ENCODE results near the gene AOX1. TPM values are rescaled to one million over a fixed set of nuclear protein-coding genes. Genes with fewer than 3 reads are reported as not detected.
A peak's percentile ranks its signal among the peaks of the same experiment; 100 is the strongest.

Gene AOX1
- total RNA-seq, 4 donors from 2014 or later: 22.1 to 41.8 (median 34.0) TPM

DNA sequence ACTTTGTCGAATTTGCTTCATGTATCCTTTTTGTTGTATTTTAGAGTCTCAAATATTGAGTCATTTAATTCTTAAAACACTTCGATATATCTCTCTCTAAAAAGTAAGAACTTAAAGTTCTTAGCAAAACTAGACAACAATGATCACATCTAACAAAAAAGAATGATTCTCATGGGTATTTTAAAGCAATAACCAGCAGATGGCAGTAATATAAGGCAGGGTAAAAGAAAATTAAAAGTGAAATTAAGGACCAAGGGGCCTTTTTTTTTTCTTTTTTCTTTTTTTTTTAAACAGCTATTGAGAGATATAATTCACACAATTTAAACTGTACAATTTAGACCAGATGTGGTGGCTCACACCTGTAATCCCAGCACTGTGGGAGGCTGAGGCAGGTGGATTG is 9.9 kb upstream of the AOX1 start:
- in situ Hi-C loops (cut with MboI; ENCODE audit: low sequenced_read_pairs in 4 of 4): loop anchor here in 1 of 4 donors (10.0 kb wide), 1 partner anchor 129 kb away; no protein-coding TSS in a partner anchor
- TF ChIP-seq, protein P1, sequence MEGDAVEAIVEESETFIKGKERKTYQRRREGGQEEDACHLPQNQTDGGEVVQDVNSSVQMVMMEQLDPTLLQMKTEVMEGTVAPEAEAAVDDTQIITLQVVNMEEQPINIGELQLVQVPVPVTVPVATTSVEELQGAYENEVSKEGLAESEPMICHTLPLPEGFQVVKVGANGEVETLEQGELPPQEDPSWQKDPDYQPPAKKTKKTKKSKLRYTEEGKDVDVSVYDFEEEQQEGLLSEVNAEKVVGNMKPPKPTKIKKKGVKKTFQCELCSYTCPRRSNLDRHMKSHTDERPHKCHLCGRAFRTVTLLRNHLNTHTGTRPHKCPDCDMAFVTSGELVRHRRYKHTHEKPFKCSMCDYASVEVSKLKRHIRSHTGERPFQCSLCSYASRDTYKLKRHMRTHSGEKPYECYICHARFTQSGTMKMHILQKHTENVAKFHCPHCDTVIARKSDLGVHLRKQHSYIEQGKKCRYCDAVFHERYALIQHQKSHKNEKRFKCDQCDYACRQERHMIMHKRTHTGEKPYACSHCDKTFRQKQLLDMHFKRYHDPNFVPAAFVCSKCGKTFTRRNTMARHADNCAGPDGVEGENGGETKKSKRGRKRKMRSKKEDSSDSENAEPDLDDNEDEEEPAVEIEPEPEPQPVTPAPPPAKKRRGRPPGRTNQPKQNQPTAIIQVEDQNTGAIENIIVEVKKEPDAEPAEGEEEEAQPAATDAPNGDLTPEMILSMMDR (IDR thresholded peaks at IDR 0.05 in 4 of 5, conservative IDR thresholded peaks at IDR 0.05 in 1 of 5): peak in 1 of 5 experiments; percentile 21
- TF ChIP-seq POLR2A (IDR thresholded peaks at IDR 0.05): no peak
- no peaks in the 10 kb centered on the region for H3K36me3 ChIP-seq

DNA sequence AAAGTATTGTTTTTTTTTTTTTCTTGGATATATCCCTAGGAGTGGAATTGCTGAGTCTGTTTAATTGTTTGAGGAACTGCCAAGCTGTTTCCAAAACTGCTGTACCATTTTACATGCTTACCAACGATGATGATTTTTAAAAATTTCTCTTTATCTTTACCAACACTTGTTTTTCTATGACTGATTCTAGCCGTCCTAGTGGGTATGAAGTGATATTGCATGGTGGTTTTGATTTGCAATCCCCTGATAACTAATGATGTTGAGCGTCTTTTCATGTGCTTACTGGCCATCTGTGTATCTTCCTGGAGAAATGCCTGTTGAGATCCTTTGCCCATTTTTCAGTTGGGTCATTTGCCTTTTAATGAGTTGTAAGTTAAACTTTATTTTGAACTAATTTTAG is 8.8 kb upstream of the AOX1 start:
- intact Hi-C loops (cut with DNase I; ENCODE audit: low total_unique reads) (loop anchor here (5.0 kb wide), 1 partner anchor 125 kb away; no protein-coding TSS in a partner anchor), in situ Hi-C loops (cut with MboI; ENCODE audit: low sequenced_read_pairs in 4 of 4) (loop anchor here in 1 of 4 donors (10.0 kb wide), 1 partner anchor 128 kb away; no protein-coding TSS in a partner anchor)
- no peak overlapping the region for H3K27ac ChIP-seq
- no peaks in the 10 kb centered on the region for H3K36me3 ChIP-seq
- no peak overlapping the region for H3K4me3 ChIP-seq
- TF ChIP-seq, protein P1 (IDR thresholded peaks at IDR 0.05 in 4 of 5, conservative IDR thresholded peaks at IDR 0.05 in 1 of 5): no peak
- TF ChIP-seq POLR2A (IDR thresholded peaks at IDR 0.05): no peak
- DNase-seq: no peak
- no peak for ATAC-seq
- H3K27me3 ChIP-seq: no peaks in the 10 kb centered on the region
- no peaks in the 10 kb centered on the region for H3K9me3 ChIP-seq
- no peaks in the 10 kb centered on the region for H3K4me1 ChIP-seq

More for the DNA sequence above, 9.9 kb upstream of the AOX1 start:
- DNase-seq: no peak
- intact Hi-C loops (cut with DNase I; ENCODE audit: low total_unique reads): loop anchor here (5.0 kb wide), 1 partner anchor 126 kb away; no protein-coding TSS in a partner anchor
- Histone ChIP-seq H3K27me3 (no peaks in the 10 kb centered on the region), H3K4me1 (no peaks in the 10 kb centered on the region), H3K9me3 (no peaks in the 10 kb centered on the region), H3K4me3 (no peak overlapping the region), H3K27ac (no peak overlapping the region)
- no peak for ATAC-seq

DNA sequence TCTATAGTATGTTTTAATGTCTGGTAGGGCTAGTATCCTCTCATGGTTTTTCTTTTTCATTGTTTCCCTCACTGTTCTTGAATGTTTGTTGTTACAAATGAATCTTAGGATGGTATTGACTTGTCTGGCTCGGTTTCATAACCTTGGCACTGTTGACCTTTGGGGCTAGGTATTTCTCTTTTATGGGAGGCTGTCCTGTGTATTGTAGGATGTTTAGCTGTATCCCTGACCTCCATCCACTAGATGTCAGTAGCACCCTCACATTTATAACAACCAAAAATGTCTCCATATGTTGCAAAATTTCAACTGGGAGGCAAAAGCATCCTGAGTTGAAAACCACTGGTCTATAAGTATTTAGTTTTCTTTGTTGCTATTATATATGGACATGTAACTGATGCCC is 7.0 kb upstream of the AOX1 start:
- DNase-seq (no peak), ATAC-seq (no peak)
- Histone ChIP-seq H3K4me1 (no peaks in the 10 kb centered on the region), H3K27me3 (no peaks in the 10 kb centered on the region), H3K4me3 (no peak overlapping the region), H3K9me3 (no peaks in the 10 kb centered on the region), H3K27ac (no peak overlapping the region), H3K36me3 (no peaks in the 10 kb centered on the region)
- in situ Hi-C loops (cut with MboI; ENCODE audit: low sequenced_read_pairs in 4 of 4): loop anchor here in 1 of 4 donors (10.0 kb wide), 1 partner anchor 126 kb away; no protein-coding TSS in a partner anchor
- intact Hi-C loops (cut with DNase I; ENCODE audit: low total_unique reads): loop anchor here (5.0 kb wide), 1 partner anchor 124 kb away; no protein-coding TSS in a partner anchor
- TF ChIP-seq, protein P1 (IDR thresholded peaks at IDR 0.05 in 4 of 5, conservative IDR thresholded peaks at IDR 0.05 in 1 of 5): peak in 1 of 5 experiments; percentile 25
- TF ChIP-seq POLR2A (IDR thresholded peaks at IDR 0.05): no peak

DNA sequence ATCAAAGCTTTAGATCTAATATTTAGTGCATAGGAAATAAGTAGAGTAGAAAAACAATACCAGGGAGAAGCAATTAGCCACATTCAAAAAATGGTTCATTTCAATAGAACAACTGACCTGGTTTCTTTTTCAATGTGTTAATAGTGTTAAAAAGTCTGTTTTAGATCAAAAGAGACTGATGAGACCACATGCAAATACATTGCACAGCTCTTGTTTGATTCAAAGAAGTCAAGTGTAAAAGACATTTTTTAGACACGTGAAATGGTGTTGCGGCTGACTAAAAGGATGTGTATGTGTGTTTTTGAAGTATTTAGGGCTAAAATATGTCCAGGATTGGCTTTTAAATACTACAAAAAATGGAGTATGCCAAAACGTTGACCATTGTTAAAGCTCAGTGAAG is 1.2 kb upstream of the AOX1 start:
- Histone ChIP-seq H3K4me3 (no peak overlapping the region), H3K4me1 (peaks cover 0 to 5% of the 10 kb centered on the region in 2 donors), H3K27me3 (no peaks in the 10 kb centered on the region), H3K27ac (no peak overlapping the region), H3K36me3 (no peaks in the 10 kb centered on the region), H3K9me3 (no peaks in the 10 kb centered on the region)
- TF ChIP-seq, protein P1 (IDR thresholded peaks at IDR 0.05 in 4 of 5, conservative IDR thresholded peaks at IDR 0.05 in 1 of 5): no peak
- TF ChIP-seq POLR2A (IDR thresholded peaks at IDR 0.05): no peak
- intact Hi-C loops (cut with DNase I; ENCODE audit: low total_unique reads): no loop called here
- DNase-seq: no peak
- no peak for ATAC-seq
- in situ Hi-C loops (cut with MboI; ENCODE audit: low sequenced_read_pairs in 4 of 4): loop anchor here in 1 of 4 donors (10.0 kb wide), 1 partner anchor 120 kb away; no protein-coding TSS in a partner anchor

All from gastrocnemius medialis (tissue), 4 donors.